ENCODE data around the gene PAPPA. TPM values are rescaled to one million over a fixed set of nuclear protein-coding genes. Genes with fewer than 3 reads are reported as not detected.

The PAPPA gene
- polyA plus RNA-seq, 1 donor from 2014 or later: 0.41 TPM

GRCh38 chr9:116383936-116384335 is 230.3 kb downstream of the PAPPA start:
- Histone ChIP-seq H3K9ac (ENCODE audit: low read length) (no peak overlapping the region), H3K27ac (ENCODE audit: low read length) (no peak overlapping the region), H3K4me3 (ENCODE audit: low read length) (no peak overlapping the region), H3K27me3 (ENCODE audit: insufficient read depth, low read depth, low read length) (no peaks in the 10 kb centered on the region), H3K36me3 (ENCODE audit: insufficient read depth, low read length) (no peaks in the 10 kb centered on the region), H3K9me2 (ENCODE audit: insufficient read depth, low read length) (no peaks in the 10 kb centered on the region), H4K20me1 (ENCODE audit: insufficient read depth) (no peaks in the 10 kb centered on the region), H3K9me3 (ENCODE audit: low read length) (no peaks in the 10 kb centered on the region), H2AFZ (ENCODE audit: low read depth, low read length) (no peak overlapping the region), H3K4me2 (ENCODE audit: low read length) (no peak overlapping the region), H3K79me2 (replicated peaks; ENCODE audit: insufficient read depth, low read length) (no peaks in the 10 kb centered on the region), H3F3A (ENCODE audit: insufficient read depth, low read length, poor library complexity, severe bottlenecking) (no peaks in the 10 kb centered on the region)
- TF ChIP-seq RAD21 (conservative IDR thresholded peaks at IDR 0.05): no peak
- no peak for TF ChIP-seq MXI1 (conservative IDR thresholded peaks at IDR 0.05; ENCODE audit: poor library complexity, severe bottlenecking)
- no peak for TF ChIP-seq REST (IDR thresholded peaks at IDR 0.05; ENCODE audit: borderline replicate concordance)
- TF ChIP-seq SMC3 (conservative IDR thresholded peaks at IDR 0.05; ENCODE audit: poor library complexity): no peak
- no peak for TF ChIP-seq EP300 (conservative IDR thresholded peaks at IDR 0.05; ENCODE audit: poor library complexity, severe bottlenecking)

DNA sequence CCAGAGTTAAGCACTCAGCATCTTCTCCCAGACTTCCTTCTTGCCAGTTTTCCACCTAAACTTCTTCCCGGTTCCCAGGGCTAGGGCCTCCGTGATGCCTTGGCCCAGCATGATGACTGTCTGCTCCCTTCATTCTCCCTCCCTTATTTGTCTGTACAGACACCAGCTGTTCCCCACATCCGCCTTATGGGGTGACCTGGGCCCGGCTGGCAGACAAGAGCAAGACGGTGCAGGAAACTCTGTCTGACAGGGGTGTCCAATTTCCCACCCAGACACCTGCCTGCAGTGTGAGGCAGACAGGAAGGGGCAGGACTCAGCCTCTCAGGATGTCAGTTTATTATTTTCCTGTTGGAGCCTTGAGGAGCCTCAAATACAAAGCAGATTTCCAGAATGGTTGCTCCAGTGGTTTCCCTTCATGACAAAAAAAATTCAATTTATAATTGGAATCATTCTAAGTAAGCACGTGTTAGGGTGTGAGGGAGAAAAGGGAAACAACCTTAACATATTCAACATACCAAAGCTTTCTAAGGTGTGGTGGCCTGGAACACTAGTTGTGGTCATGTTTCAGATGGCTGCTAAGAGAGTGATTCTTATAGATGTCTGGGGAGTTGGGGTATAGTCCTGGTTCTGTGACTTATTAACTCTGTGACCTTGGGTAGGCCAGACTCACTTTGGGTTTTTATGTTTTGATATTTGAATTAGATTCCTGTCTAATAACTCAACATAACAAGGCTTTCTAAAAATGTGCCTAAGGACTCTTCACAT is 234.5 kb downstream of the PAPPA start:
- no peaks in the 10 kb centered on the region for H3K9me3 ChIP-seq (ENCODE audit: low read length)
- H3K4me2 ChIP-seq (ENCODE audit: low read length): no peak overlapping the region
- TF ChIP-seq EZH2 (IDR thresholded peaks at IDR 0.05; ENCODE audit: borderline replicate concordance, insufficient read depth, low read length, poor library complexity, severe bottlenecking) (no peak), SMC3 (conservative IDR thresholded peaks at IDR 0.05; ENCODE audit: poor library complexity) (no peak), REST (IDR thresholded peaks at IDR 0.05; ENCODE audit: borderline replicate concordance) (no peak), CTCF (IDR thresholded peaks at IDR 0.05; ENCODE audit: poor library complexity, severe bottlenecking) (no peak), TAF1 (IDR thresholded peaks at IDR 0.05; ENCODE audit: low read depth) (no peak), RAD21 (conservative IDR thresholded peaks at IDR 0.05) (no peak), MXI1 (conservative IDR thresholded peaks at IDR 0.05; ENCODE audit: poor library complexity, severe bottlenecking) (no peak), EP300 (conservative IDR thresholded peaks at IDR 0.05; ENCODE audit: poor library complexity, severe bottlenecking) (no peak), POLR2AphosphoS5 (IDR thresholded peaks at IDR 0.05) (no peak)
- H3F3A ChIP-seq (ENCODE audit: insufficient read depth, low read length, poor library complexity, severe bottlenecking): no peaks in the 10 kb centered on the region
- no peaks in the 10 kb centered on the region for H4K20me1 ChIP-seq (ENCODE audit: insufficient read depth)
- H3K27me3 ChIP-seq (ENCODE audit: insufficient read depth, low read depth, low read length): no peaks in the 10 kb centered on the region
- H3K9ac ChIP-seq (ENCODE audit: low read length): no peak overlapping the region
- no peaks in the 10 kb centered on the region for H3K9me2 ChIP-seq (ENCODE audit: insufficient read depth, low read length)
- H3K36me3 ChIP-seq (ENCODE audit: insufficient read depth, low read length): no peaks in the 10 kb centered on the region
- no peak overlapping the region for H3K27ac ChIP-seq (ENCODE audit: low read length)
- H3K4me3 ChIP-seq (ENCODE audit: low read length): no peak overlapping the region
- H2AFZ ChIP-seq (ENCODE audit: low read depth, low read length): no peak overlapping the region
- H3K79me2 ChIP-seq (replicated peaks; ENCODE audit: insufficient read depth, low read length): no peaks in the 10 kb centered on the region
